Pancreas (tissue), 10 donors: ENCODE results near the gene MKLN1. TPM values are rescaled to one million over a fixed set of nuclear protein-coding genes. Genes with fewer than 3 reads are reported as not detected.

Experiments used
- ATAC-seq, 4 donors: fragments of 200-7000 bp; cut with Tn5 transposase; one replicate each; pipeline versions ENCODE4 v1.8.0 to v1.9.1; 2020; ENCODE audit warnings: mild to moderate bottlenecking in 4 of 4, moderate library complexity in 4 of 4
- DNase-seq, 6 donors: peaks; one replicate each; pipeline ENCODE4 v3.0.0-alpha.2; 2020
- FAIRE-seq: peaks from 2 replicates; lab custom pipeline; 2012; peaks lifted over from hg19 to GRCh38; lab: Jason Lieb, UNC
- H3K27ac ChIP-seq, 4 donors: fragments of 200-600 bp; sonication (generic); 1 replicate in 3 of 4; 2 replicates in 1 of 4; pipeline versions ENCODE4 v1.5.0 to v1.8.0; 2020
- H3K27me3 ChIP-seq, 4 donors: fragments of 200-600 bp; one replicate each; pipeline ENCODE4 v1.8.0; 2021
- H3K36me3 ChIP-seq, 3 donors: fragments of 200-600 bp; sonication (generic) in 1 of 3; one replicate each; pipeline versions ENCODE4 v1.5.0 to v1.8.0; 2020 to 2021
- H3K4me1 ChIP-seq, 3 donors: fragments of 200-600 bp; one replicate each; pipeline ENCODE4 v1.8.0; 2021
- H3K4me3 ChIP-seq, 4 donors: fragments of 200-600 bp; sonication (generic) in 2 of 4; one replicate each; pipeline versions ENCODE4 v1.5.0 to v1.8.0; 2020 to 2021
- H3K9me3 ChIP-seq, 4 donors: fragments of 200-600 bp; one replicate each; pipeline ENCODE4 v1.8.0; 2021
- CTCF ChIP-seq, 4 donors: fragments of 200-600 bp; sonication (generic) in 3 of 4; IDR thresholded peaks; one replicate each; pipeline versions ENCODE4 v1.5.0 to v1.8.0; 2021; ENCODE audit warnings: antibody characterized with exemption in 4 of 4
- WGBS, 2 donors: extraction: QIAGEN DNeasy Blood & Tissue Kit; methylation state at CpG; one replicate each; pipeline ENCODE4 v1.1.7; 2013; 5-methylcytosine and 5-hydroxymethylcytosine counted together
- intact Hi-C, 3 donors: fragments of 100-400 bp; cut with DNase I; formaldehyde crosslinking; loops; one replicate each; pipeline versions ENCODE4 v1.11.1 to v1.14.2; 2022
- polyA plus RNA-seq, 2 donors: library from polyadenylated mRNA; stranded (reverse); fragments of 200-250 nt; gene quantifications; one replicate each; pipeline ENCODE4 v1.2.3, GENCODE V29; 2013
- total RNA-seq, 6 donors: library from RNA; stranded (reverse); fragmentation: NEBNext Ultra II Directional in 4 of 6; extraction: Animal tissue kit (Norgen Biotek cat#: 25700) in 4 of 6; gene quantifications; one replicate each; pipeline versions ENCODE4 v1.2.1 to v1.2.4, GENCODE V29; 2021 to 2023
- donor health status: healthy with polysubstance abuse.
- donor health status: DM: no; HTN: no; CAD: no; lungs with moderate emphysema.
- donor health status: DM: no; HTN: no; CAD: no.
- donor health status: control.
- donor health status: control.
- donor health status: Bipolar disorder and iron deficiency.
- donor health status: DM: yes; HTN: yes; CAD: no.
- donor health status: DM: no; HTN: no; CAD: no.
- donor health status: DM: no; HTN: no; CAD: no.
- donor health status: DM: yes; HTN: yes; CAD: no.

The MKLN1 gene
- total and polyA plus RNA-seq, 8 donors = 7.0 to 30.2 (median 21.6) TPM

GRCh38 chr7:131363719-131364118 lies 36.0 kb downstream of the MKLN1 start:
- intact Hi-C loops = no loop called here
- no peak for DNase-seq
- H3K4me3 ChIP-seq = no peak overlapping the region
- no peaks in the 10 kb centered on the region for H3K9me3 ChIP-seq
- H3K36me3 ChIP-seq = no peaks in the 10 kb centered on the region
- 14 to 15% methylated on average over 2 of the region's 2 CpGs for WGBS, 2 donors
- FAIRE-seq = no peak
- TF ChIP-seq CTCF (IDR thresholded peaks at IDR 0.05) = no peak
- peak in 3 of 4 donors; percentile 30 to 51 (median 32) for ATAC-seq
- no peak overlapping the region for H3K27ac ChIP-seq
- H3K27me3 ChIP-seq = no peaks in the 10 kb centered on the region
- peaks cover 0 to 25% (median 18%) of the 10 kb centered on the region in 3 donors for H3K4me1 ChIP-seq

- no peak for ATAC-seq
- H3K36me3 ChIP-seq = no peaks in the 10 kb centered on the region
- no peaks in the 10 kb centered on the region for H3K27me3 ChIP-seq
- no peak for DNase-seq
- no peak for FAIRE-seq
- H3K27ac ChIP-seq = no peak overlapping the region
- TF ChIP-seq CTCF (IDR thresholded peaks at IDR 0.05) = no peak
- WGBS, 2 donors = 95 to 97% methylated on average over 4 of the region's 4 CpGs
- H3K9me3 ChIP-seq = no peaks in the 10 kb centered on the region
- intact Hi-C loops = no loop called here
- peaks cover 0 to 15% (median 13%) of the 10 kb centered on the region in 3 donors for H3K4me1 ChIP-seq
- H3K4me3 ChIP-seq = no peak overlapping the region
Measured at GRCh38 chr7:131364767-131365344, 37.2 kb downstream of the MKLN1 start.

- TF ChIP-seq CTCF (IDR thresholded peaks at IDR 0.05) = no peak
- Histone ChIP-seq H3K4me3 (no peak overlapping the region), H3K27me3 (no peaks in the 10 kb centered on the region), H3K4me1 (peaks cover 0 to 15% (median 6%) of the 10 kb centered on the region in 3 donors), H3K27ac (no peak overlapping the region), H3K36me3 (no peaks in the 10 kb centered on the region), H3K9me3 (no peaks in the 10 kb centered on the region)
- WGBS, 2 donors = 29 to 33% methylated on average over 3 of the region's 3 CpGs
- intact Hi-C loops = no loop called here
- DNase-seq (no peak), ATAC-seq (peak in 3 of 4 donors; percentile 42 to 65 (median 46)), FAIRE-seq (no peak)
Measured at GRCh38 chr7:131365838-131366237, 38.2 kb downstream of the MKLN1 start.

GRCh38 chr7:131369354-131369753 lies 41.7 kb downstream of the MKLN1 start:
- intact Hi-C loops = no loop called here
- FAIRE-seq = no peak

More at GRCh38 chr7:131369354-131369753, 41.7 kb downstream of the MKLN1 start:
- Histone ChIP-seq H3K9me3 (no peaks in the 10 kb centered on the region), H3K27ac (no peak overlapping the region), H3K27me3 (no peaks in the 10 kb centered on the region), H3K4me3 (no peak overlapping the region), H3K4me1 (peaks cover 0 to 5% (median 0%) of the 10 kb centered on the region in 3 donors), H3K36me3 (no peaks in the 10 kb centered on the region)
- TF ChIP-seq CTCF (IDR thresholded peaks at IDR 0.05) = no peak
- ATAC-seq = no peak
- DNase-seq = no peak
